SU-DHL-6 (cell line): ENCODE results near the gene MOSMO.

Source experiments
- CTCF ChIP-seq: fragments of 200-600 bp; sonication (generic); IDR thresholded peaks from one replicate; pipeline ENCODE4 v1.5.1; 2017; ENCODE audit warnings: antibody characterized with exemption, mild to moderate bottlenecking, low read length, moderate library complexity; ENCODE audit not compliant: insufficient read depth, poor library complexity, severe bottlenecking
- EZH2phosphoT487 ChIP-seq: fragments of 200-600 bp; sonication (generic), shearing (Covaris generic); conservative IDR thresholded peaks from 2 replicates; pipeline ENCODE4 v1.6.1; 2018; ENCODE audit warnings: mild to moderate bottlenecking, antibody characterized with exemption, low read length, moderate library complexity, mixed read lengths

DNA sequence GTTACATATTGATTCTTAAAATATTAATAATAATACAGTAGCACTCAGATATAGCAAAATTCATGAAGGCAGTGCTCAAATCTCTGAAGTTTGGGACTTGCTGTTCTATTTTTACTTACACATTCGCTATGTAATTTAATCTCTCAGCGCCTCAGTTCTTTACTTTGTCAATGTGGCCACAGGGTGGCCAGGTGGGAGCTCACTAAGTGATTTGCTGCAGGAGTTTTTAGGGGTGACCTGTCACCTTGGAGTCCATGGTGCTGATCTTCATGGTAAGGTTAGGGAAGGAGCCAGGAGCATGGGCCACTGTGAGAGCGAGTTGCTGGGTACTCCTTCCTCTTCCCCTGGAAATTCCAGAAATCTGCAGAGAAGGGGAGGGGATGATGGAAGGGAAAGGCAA, 112.5 kb downstream of the MOSMO start:
- TF ChIP-seq CTCF: no peak
- no peak for TF ChIP-seq EZH2phosphoT487
